K562 (cell line): ENCODE data around the gene AXIN2. TPM values are rescaled to one million over a fixed set of nuclear protein-coding genes. Genes with fewer than 3 reads are reported as not detected.

Experiments
- ASH1L ChIP-seq: fragments of 450-650 bp; IDR thresholded peaks from 2 replicates; pipeline ENCODE4 v1.6.1; 2018; ENCODE audit warnings: borderline replicate concordance, mild to moderate bottlenecking, low read depth; ENCODE audit not compliant: partially characterized antibody
- ETV6 ChIP-seq, 3 experiments: fragments of 150-350 bp in 1 of 3; sonication (generic) in 1 of 3; formaldehyde crosslinking in 1 of 3; IDR thresholded peaks; 2 replicates each; pipeline versions ENCODE4 v1.6.1 to v1.8.0; 2014 to 2022; ENCODE audit warnings: borderline replicate concordance in 2 of 3, low read depth in 2 of 3, antibody characterized with exemption in 1 of 3, low read length in 1 of 3, mild to moderate bottlenecking in 1 of 3, missing genetic modification reagents in 1 of 3
- FOSL1 ChIP-seq: fragments of 200-800 bp; sonication (Bioruptor generic); conservative IDR thresholded peaks from 2 replicates; pipeline ENCODE4 v1.6.1; 2016; ENCODE audit warnings: missing genetic modification characterization, missing compliant biosample characterization
- GATA2 ChIP-seq: sonication (generic); formaldehyde crosslinking; IDR thresholded peaks from 2 replicates; pipeline ENCODE4 v1.4.0; 2020; ENCODE audit warnings: mild to moderate bottlenecking, missing genetic modification reagents
- GTF2F1 ChIP-seq: IDR thresholded peaks from 2 replicates; pipeline ENCODE4 v1.6.1; 2011; ENCODE audit warnings: low read depth, low read length, improper control_type of control experiment
- HMG20B ChIP-seq: fragments of 250-450 bp; sonication (Bioruptor Pico); IDR thresholded peaks from 2 replicates; pipeline ENCODE4 v1.5.0; 2021; ENCODE audit warnings: mild to moderate bottlenecking
- HSF4 ChIP-seq: fragments of 250-450 bp; sonication (Bioruptor Pico); IDR thresholded peaks from 2 replicates; pipeline ENCODE4 v2.1.2; 2022; ENCODE audit warnings: mild to moderate bottlenecking, moderate library complexity, borderline replicate concordance
- MAFG ChIP-seq: fragments of 450-650 bp; conservative IDR thresholded peaks from 2 replicates; pipeline ENCODE4 v1.6.1; 2016; ENCODE audit warnings: missing genetic modification characterization, missing compliant biosample characterization
- RCOR1 ChIP-seq, 2 experiments: IDR thresholded peaks; 2 replicates each; pipeline ENCODE4 v1.6.1; 2012; ENCODE audit warnings: low read depth in 2 of 2, low read length in 2 of 2, borderline replicate concordance in 1 of 2, improper control_type of control experiment in 1 of 2
- ZBTB5 ChIP-seq: fragments of 450-650 bp; IDR thresholded peaks from 2 replicates; pipeline ENCODE4 v1.6.1; 2017; ENCODE audit warnings: antibody characterized with exemption
- ZNF23 ChIP-seq: fragments of 250-450 bp; sonication (Bioruptor Pico); IDR thresholded peaks from 2 replicates; pipeline ENCODE4 v1.4.0; 2020; ENCODE audit warnings: mild to moderate bottlenecking
- polyA plus RNA-seq, 8 experiments: library from polyadenylated mRNA; depleted of rRNA in 4 of 8; stranded (reverse) in 5 of 8; unstranded in 3 of 8; fragments of >200 nt; fragmentation: Nextera tagmentation in 2 of 8; fragmentation: Illumina TruSeq in 1 of 8; extraction: Ambion mirVana in 2 of 8; extraction: Trizol in 1 of 8; gene quantifications; 2 replicates each; pipeline versions ENCODE4 v1.2.1 to v1.2.3, GENCODE V29; 2011 to 2014; ENCODE audit warnings: inconsistent platforms in 1 of 8, missing spikeins in 1 of 8
- total RNA-seq, 7 experiments: library from RNA; depleted of rRNA in 6 of 7; stranded (reverse); fragments of >200 nt in 6 of 7; fragmentation: Illumina TruSeq in 2 of 7; extraction: Trizol in 2 of 7; gene quantifications; 2 replicates each; pipeline versions ENCODE4 v1.2.1 to v1.2.3, GENCODE V29; 2011 to 2021; ENCODE audit warnings: low replicate concordance in 1 of 7
- TF ChIP-seq, protein P1 (sequence below): fragments of 250-450 bp; sonication (Bioruptor Pico); IDR thresholded peaks from 2 replicates; pipeline ENCODE4 v1.8.0; 2022; ENCODE audit warnings: inconsistent platforms, mild to moderate bottlenecking, moderate library complexity, borderline replicate concordance
- TF ChIP-seq, protein P2 (sequence below): fragments of 250-450 bp; sonication (Bioruptor Pico); IDR thresholded peaks from 2 replicates; pipeline ENCODE4 v1.5.0; 2021
- TF ChIP-seq, protein P3 (sequence below): sonication (generic); formaldehyde crosslinking; IDR thresholded peaks from 2 replicates; pipeline ENCODE4 v1.8.0; 2023; ENCODE audit warnings: missing genetic modification reagents, mild to moderate bottlenecking, borderline replicate concordance
- TF ChIP-seq, protein P4 (sequence below): fragments of 450-650 bp; formaldehyde crosslinking; IDR thresholded peaks from 2 replicates; pipeline ENCODE4 v1.4.0; 2022; ENCODE audit warnings: missing genetic modification characterization

Gene AXIN2
- total and polyA plus RNA-seq, 9 of the 15 experiments (the other 6 are each of a cell fraction or from before 2014, with no cell fraction given): 0.21 to 3.3 (median 1.2) TPM

DNA sequence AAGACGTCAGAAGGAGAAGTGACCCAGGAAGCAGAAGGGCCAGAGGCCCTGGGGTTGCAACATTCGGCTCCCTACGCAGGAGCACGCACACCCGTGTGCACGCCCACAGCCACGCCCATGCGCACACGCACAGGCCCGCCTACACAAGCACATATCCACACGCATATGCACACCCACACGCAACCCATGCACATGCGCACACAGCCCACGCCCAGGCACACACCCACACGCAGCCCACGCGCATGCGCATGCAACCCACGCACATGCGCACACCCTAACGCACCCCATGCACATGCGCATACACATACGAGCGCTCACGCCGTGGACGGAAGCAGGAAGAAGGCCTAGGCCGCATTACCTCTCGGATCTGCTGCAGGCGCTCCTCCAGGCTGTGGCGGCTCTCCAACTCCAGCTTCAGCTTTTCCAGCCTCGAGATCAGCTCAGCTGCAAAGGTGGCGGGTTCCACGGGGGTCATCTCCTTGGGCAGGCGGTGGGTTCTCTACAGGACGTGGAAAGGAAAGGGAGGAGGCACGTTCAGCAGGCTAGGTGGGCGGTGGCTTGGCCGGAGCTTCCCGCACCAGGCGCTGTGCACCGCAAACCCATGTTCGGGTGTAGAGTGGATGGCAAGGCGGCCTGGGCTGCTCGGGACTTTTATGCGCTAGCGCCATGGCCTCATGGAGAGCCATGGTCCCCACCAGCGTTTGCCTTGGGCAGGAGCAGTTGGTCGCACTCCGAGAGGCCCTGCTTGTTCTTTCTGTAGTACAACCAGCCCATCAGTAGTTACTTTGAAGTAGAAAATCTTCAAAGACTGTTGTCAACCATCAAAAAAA is 23.4 kb downstream of the AXIN2 start (continued):
- TF ChIP-seq, protein P1, sequence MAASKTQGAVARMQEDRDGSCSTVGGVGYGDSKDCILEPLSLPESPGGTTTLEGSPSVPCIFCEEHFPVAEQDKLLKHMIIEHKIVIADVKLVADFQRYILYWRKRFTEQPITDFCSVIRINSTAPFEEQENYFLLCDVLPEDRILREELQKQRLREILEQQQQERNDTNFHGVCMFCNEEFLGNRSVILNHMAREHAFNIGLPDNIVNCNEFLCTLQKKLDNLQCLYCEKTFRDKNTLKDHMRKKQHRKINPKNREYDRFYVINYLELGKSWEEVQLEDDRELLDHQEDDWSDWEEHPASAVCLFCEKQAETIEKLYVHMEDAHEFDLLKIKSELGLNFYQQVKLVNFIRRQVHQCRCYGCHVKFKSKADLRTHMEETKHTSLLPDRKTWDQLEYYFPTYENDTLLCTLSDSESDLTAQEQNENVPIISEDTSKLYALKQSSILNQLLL (CRISPR knock-in tag): no peak
- TF ChIP-seq, protein P2, sequence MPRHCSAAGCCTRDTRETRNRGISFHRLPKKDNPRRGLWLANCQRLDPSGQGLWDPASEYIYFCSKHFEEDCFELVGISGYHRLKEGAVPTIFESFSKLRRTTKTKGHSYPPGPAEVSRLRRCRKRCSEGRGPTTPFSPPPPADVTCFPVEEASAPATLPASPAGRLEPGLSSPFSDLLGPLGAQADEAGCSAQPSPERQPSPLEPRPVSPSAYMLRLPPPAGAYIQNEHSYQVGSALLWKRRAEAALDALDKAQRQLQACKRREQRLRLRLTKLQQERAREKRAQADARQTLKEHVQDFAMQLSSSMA (CRISPR knock-in tag): no peak
- TF ChIP-seq, protein P3, sequence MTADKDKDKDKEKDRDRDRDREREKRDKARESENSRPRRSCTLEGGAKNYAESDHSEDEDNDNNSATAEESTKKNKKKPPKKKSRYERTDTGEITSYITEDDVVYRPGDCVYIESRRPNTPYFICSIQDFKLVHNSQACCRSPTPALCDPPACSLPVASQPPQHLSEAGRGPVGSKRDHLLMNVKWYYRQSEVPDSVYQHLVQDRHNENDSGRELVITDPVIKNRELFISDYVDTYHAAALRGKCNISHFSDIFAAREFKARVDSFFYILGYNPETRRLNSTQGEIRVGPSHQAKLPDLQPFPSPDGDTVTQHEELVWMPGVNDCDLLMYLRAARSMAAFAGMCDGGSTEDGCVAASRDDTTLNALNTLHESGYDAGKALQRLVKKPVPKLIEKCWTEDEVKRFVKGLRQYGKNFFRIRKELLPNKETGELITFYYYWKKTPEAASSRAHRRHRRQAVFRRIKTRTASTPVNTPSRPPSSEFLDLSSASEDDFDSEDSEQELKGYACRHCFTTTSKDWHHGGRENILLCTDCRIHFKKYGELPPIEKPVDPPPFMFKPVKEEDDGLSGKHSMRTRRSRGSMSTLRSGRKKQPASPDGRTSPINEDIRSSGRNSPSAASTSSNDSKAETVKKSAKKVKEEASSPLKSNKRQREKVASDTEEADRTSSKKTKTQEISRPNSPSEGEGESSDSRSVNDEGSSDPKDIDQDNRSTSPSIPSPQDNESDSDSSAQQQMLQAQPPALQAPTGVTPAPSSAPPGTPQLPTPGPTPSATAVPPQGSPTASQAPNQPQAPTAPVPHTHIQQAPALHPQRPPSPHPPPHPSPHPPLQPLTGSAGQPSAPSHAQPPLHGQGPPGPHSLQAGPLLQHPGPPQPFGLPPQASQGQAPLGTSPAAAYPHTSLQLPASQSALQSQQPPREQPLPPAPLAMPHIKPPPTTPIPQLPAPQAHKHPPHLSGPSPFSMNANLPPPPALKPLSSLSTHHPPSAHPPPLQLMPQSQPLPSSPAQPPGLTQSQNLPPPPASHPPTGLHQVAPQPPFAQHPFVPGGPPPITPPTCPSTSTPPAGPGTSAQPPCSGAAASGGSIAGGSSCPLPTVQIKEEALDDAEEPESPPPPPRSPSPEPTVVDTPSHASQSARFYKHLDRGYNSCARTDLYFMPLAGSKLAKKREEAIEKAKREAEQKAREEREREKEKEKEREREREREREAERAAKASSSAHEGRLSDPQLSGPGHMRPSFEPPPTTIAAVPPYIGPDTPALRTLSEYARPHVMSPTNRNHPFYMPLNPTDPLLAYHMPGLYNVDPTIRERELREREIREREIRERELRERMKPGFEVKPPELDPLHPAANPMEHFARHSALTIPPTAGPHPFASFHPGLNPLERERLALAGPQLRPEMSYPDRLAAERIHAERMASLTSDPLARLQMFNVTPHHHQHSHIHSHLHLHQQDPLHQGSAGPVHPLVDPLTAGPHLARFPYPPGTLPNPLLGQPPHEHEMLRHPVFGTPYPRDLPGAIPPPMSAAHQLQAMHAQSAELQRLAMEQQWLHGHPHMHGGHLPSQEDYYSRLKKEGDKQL: no peak
- TF ChIP-seq ETV6 (IDR thresholded peaks at IDR 0.05; ENCODE audit: borderline replicate concordance in 1 of 2, low read depth in 2 of 2, low read length in 1 of 2) (no peak), ETV6 (CRISPR knock-in tag; IDR thresholded peaks at IDR 0.05; ENCODE audit: borderline replicate concordance) (no peak), HMG20B (CRISPR knock-in tag) (no peak), FOSL1 (tag) (no peak), ASH1L (no peak), RCOR1 (IDR thresholded peaks at IDR 0.05; ENCODE audit: borderline replicate concordance in 1 of 2, low read depth in 2 of 2, low read length in 2 of 2) (no peak), ZNF23 (CRISPR knock-in tag) (no peak), HSF4 (CRISPR knock-in tag) (no peak), MAFG (tag) (no peak), GATA2 (CRISPR knock-in tag) (no peak), ZBTB5 (no peak), GTF2F1 (no peak)
- TF ChIP-seq, protein P4, sequence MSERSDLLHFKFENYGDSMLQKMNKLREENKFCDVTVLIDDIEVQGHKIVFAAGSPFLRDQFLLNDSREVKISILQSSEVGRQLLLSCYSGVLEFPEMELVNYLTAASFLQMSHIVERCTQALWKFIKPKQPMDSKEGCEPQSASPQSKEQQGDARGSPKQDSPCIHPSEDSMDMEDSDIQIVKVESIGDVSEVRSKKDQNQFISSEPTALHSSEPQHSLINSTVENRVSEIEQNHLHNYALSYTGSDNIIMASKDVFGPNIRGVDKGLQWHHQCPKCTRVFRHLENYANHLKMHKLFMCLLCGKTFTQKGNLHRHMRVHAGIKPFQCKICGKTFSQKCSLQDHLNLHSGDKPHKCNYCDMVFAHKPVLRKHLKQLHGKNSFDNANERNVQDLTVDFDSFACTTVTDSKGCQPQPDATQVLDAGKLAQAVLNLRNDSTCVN (CRISPR knock-in tag): no peak
